CD4-positive, alpha-beta T cell treated with Interleukin-17A for 4 hours (primary cell): Measurements from ENCODE around the gene C2CD4A.

ENCODE experiments used
- DNase-seq: peaks from one replicate; pipeline ENCODE4 v3.0.0-alpha.2; 2020; ENCODE audit warnings: mixed read lengths

C2CD4A gene

GRCh38 chr15:62104401-62104800 is 37.6 kb downstream of the C2CD4A start:
- no peak for DNase-seq

GRCh38 chr15:62104846-62105245 is 38.1 kb downstream of the C2CD4A start:
- DNase-seq = no peak

GRCh38 chr15:62105266-62105665 is 38.5 kb downstream of the C2CD4A start:
- no peak for DNase-seq

- DNase-seq = no peak
Measured at GRCh38 chr15:62106096-62106495, 39.3 kb downstream of the C2CD4A start.

- DNase-seq = no peak
Measured at GRCh38 chr15:62107571-62108121, 40.9 kb downstream of the C2CD4A start.

GRCh38 chr15:62108411-62108810 is 41.6 kb downstream of the C2CD4A start:
- no peak for DNase-seq

GRCh38 chr15:62109437-62109836 is 42.7 kb downstream of the C2CD4A start:
- no peak for DNase-seq

GRCh38 chr15:62109982-62110851 is 43.4 kb downstream of the C2CD4A start:
- DNase-seq = no peak

GRCh38 chr15:62112081-62112480 is 45.3 kb downstream of the C2CD4A start:
- no peak for DNase-seq

- DNase-seq = no peak
Measured at GRCh38 chr15:62112616-62113593, 46.1 kb downstream of the C2CD4A start.

- DNase-seq = no peak
Measured at GRCh38 chr15:62115847-62116246, 49.1 kb downstream of the C2CD4A start.

GRCh38 chr15:62118520-62119226 is 51.9 kb downstream of the C2CD4A start:
- DNase-seq = no peak

- peak; percentile 20 for DNase-seq
Measured at GRCh38 chr15:62119227-62119864, 52.6 kb downstream of the C2CD4A start.

GRCh38 chr15:62119874-62120273 is 53.1 kb downstream of the C2CD4A start:
- no peak for DNase-seq
